Left lung (tissue), 10 donors: ENCODE results near the gene TMEM190. TPM values are rescaled to one million over a fixed set of nuclear protein-coding genes. Genes with fewer than 3 reads are reported as not detected.

ENCODE experiments used
- ATAC-seq: fragments of 200-7000 bp; cut with Tn5 transposase; one replicate; pipeline ENCODE4 v1.9.1; 2020; ENCODE audit warnings: moderate library complexity
- DNase-seq, 4 donors: peaks; one replicate each; pipeline ENCODE4 v3.0.0-alpha.2; 2013 to 2020
- H3K27ac ChIP-seq, 2 donors: fragments of 200-600 bp; sonication (generic) in 1 of 2; one replicate each; pipeline versions ENCODE4 v1.5.0 to v1.8.0; 2020 to 2021
- H3K27me3 ChIP-seq, 2 donors: fragments of 200-600 bp; sonication (generic) in 1 of 2; one replicate each; pipeline versions ENCODE4 v1.5.0 to v1.8.0; 2020 to 2021
- H3K36me3 ChIP-seq, 2 donors: fragments of 200-600 bp; sonication (generic) in 1 of 2; one replicate each; pipeline versions ENCODE4 v1.5.0 to v1.8.0; 2020 to 2021
- H3K4me1 ChIP-seq, 2 donors: fragments of 200-600 bp; one replicate each; pipeline ENCODE4 v1.8.0; 2021
- H3K4me3 ChIP-seq, 2 donors: fragments of 200-600 bp; sonication (generic) in 1 of 2; one replicate each; pipeline versions ENCODE4 v1.5.0 to v1.8.0; 2020 to 2021; ENCODE audit warnings: mild to moderate bottlenecking in 1 of 2
- H3K9me3 ChIP-seq, 2 donors: fragments of 200-600 bp; sonication (generic) in 1 of 2; one replicate each; pipeline versions ENCODE4 v1.5.0 to v1.8.0; 2020 to 2021
- CTCF ChIP-seq, 2 donors: fragments of 200-600 bp; sonication (generic) in 1 of 2; IDR thresholded peaks; one replicate each; pipeline versions ENCODE4 v1.5.0 to v1.8.0; 2021; ENCODE audit warnings: antibody characterized with exemption in 2 of 2
- intact Hi-C, 2 donors: fragments of 100-400 bp; cut with DNase I; formaldehyde crosslinking; loops; one replicate each; pipeline versions ENCODE4 v1.11.2 to v1.14.2; 2022
- polyA plus RNA-seq, 6 donors: library from polyadenylated mRNA; unstranded; fragments of 120-200 nt; gene quantifications; one replicate each; pipeline ENCODE4 v1.2.1, GENCODE V29; 2013; ENCODE audit not compliant: insufficient read length in 6 of 6
- total RNA-seq, 2 donors: library from RNA; stranded (reverse); fragmentation: NEBNext Ultra II Directional; extraction: Animal tissue kit (Norgen Biotek cat#: 25700); gene quantifications; one replicate each; pipeline ENCODE4 v1.2.1, GENCODE V29; 2021
- donor health status: DM: no; HTN: yes; CAD: no.
- donor health status: DM: no; HTN: no; CAD: no.

TMEM190 gene
- total and polyA plus RNA-seq, 8 donors: 1.2 to 15.6 (median 6.9) TPM; not detected in 1

- TF ChIP-seq CTCF (IDR thresholded peaks at IDR 0.05): no peak
Observed at GRCh38 chr19:55352040-55352439, 24.6 kb upstream of the TMEM190 start.

GRCh38 chr19:55352549-55353145 is 24.0 kb upstream of the TMEM190 start:
- Histone ChIP-seq H3K27me3 (peaks cover 27 to 78% of the 10 kb centered on the region in 2 donors), H3K4me1 (peaks cover 7 to 16% of the 10 kb centered on the region in 2 donors), H3K4me3 (no peak overlapping the region), H3K9me3 (no peaks in the 10 kb centered on the region), H3K27ac (no peak overlapping the region), H3K36me3 (peaks cover 0 to under 1% of the 10 kb centered on the region in 2 donors)
- ATAC-seq (no peak), DNase-seq (no peak)
- no peak for TF ChIP-seq CTCF (IDR thresholded peaks at IDR 0.05)
- intact Hi-C loops: no loop called here

More at GRCh38 chr19:55352040-55352439, 24.6 kb upstream of the TMEM190 start:
- H3K9me3 ChIP-seq: no peaks in the 10 kb centered on the region
- no peak overlapping the region for H3K27ac ChIP-seq
- intact Hi-C loops: no loop called here
- H3K4me3 ChIP-seq: no peak overlapping the region
- no peak for DNase-seq
- peaks cover 0 to 6% of the 10 kb centered on the region in 2 donors for H3K36me3 ChIP-seq
- peaks cover 27 to 72% of the 10 kb centered on the region in 2 donors for H3K27me3 ChIP-seq
- ATAC-seq: no peak
- peaks cover 7 to 16% of the 10 kb centered on the region in 2 donors for H3K4me1 ChIP-seq

GRCh38 chr19:55353356-55353802 is 23.2 kb upstream of the TMEM190 start:
- no peak for DNase-seq
- TF ChIP-seq CTCF (IDR thresholded peaks at IDR 0.05): no peak
- Histone ChIP-seq H3K27me3 (peaks cover 27 to 85% of the 10 kb centered on the region in 2 donors), H3K4me1 (peaks cover 7 to 16% of the 10 kb centered on the region in 2 donors), H3K9me3 (no peaks in the 10 kb centered on the region), H3K36me3 (no peaks in the 10 kb centered on the region), H3K4me3 (peak overlapping the region; percentile 30 to 40), H3K27ac (no peak overlapping the region)
- no peak for ATAC-seq
- intact Hi-C loops: no loop called here

GRCh38 chr19:55353803-55354697 is 22.6 kb upstream of the TMEM190 start:
- Histone ChIP-seq H3K4me1 (peaks cover 7 to 16% of the 10 kb centered on the region in 2 donors), H3K27ac (no peak overlapping the region), H3K36me3 (no peaks in the 10 kb centered on the region), H3K4me3 (peak overlapping the region; percentile 30 to 40), H3K9me3 (no peaks in the 10 kb centered on the region), H3K27me3 (peaks cover 27 to 89% of the 10 kb centered on the region in 2 donors)
- TF ChIP-seq CTCF (IDR thresholded peaks at IDR 0.05): no peak
- intact Hi-C loops: no loop called here
- ATAC-seq: peak; percentile 96
- peak in 2 of 4 donors; percentile 74 to 91 for DNase-seq

- intact Hi-C loops: no loop called here
- Histone ChIP-seq H3K4me3 (peak within 1 kb of the TSS; percentile 30 to 40), H3K4me1 (peaks cover 7 to 16% of the 10 kb centered on the region in 2 donors), H3K27me3 (peaks cover 27 to 89% of the 10 kb centered on the region in 2 donors), H3K27ac (no peak within 1 kb of the TSS), H3K36me3 (no peaks in the 10 kb centered on the region), H3K9me3 (no peaks in the 10 kb centered on the region)
- peak in 1 of 4 donors; percentile 81 for DNase-seq
- ATAC-seq: no peak
- TF ChIP-seq CTCF (IDR thresholded peaks at IDR 0.05): no peak
Observed at GRCh38 chr19:55354698-55355212, 21.9 kb upstream of the TMEM190 start, which contains the start of gene COX6B2. COX6B2 (minus strand) TSS chr19:55354719; CDS start chr19:55354521, 198 bp downstream.
